SKM-1 treated with dmso at 0.1 percent for 144 hours (cell line): ENCODE results near the gene NUBPL.
"Not testable (repeated sequence)": the region's sequence is repeated elsewhere in the genome, so short reads cannot be mapped to it uniquely, and the experiment has no call there.

Source experiments
- DNase-seq: peaks from one replicate; lab custom pipeline; 2025; ENCODE audit not compliant: unreplicated experiment; lab: John Stamatoyannopoulos, UW

Gene NUBPL

DNA sequence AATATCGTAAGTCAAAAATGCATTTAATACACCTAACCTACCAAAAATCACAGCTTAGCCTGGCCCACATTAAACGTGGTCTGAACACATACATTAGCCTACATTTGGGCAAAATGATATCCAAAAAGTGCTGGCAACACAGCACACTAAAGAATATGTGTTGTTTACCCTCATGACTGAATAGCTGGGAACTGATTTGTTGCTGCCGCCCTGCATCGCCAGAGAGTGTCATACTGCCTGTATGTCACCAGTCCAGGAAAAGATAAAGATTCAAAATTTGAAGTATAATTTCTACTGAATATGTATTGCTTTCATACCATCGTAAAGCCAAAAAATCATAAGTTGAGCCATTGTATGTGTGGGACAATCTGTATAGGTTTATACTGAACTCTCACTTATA is 157.8 kb downstream of the NUBPL start:
- no peak for DNase-seq

DNA sequence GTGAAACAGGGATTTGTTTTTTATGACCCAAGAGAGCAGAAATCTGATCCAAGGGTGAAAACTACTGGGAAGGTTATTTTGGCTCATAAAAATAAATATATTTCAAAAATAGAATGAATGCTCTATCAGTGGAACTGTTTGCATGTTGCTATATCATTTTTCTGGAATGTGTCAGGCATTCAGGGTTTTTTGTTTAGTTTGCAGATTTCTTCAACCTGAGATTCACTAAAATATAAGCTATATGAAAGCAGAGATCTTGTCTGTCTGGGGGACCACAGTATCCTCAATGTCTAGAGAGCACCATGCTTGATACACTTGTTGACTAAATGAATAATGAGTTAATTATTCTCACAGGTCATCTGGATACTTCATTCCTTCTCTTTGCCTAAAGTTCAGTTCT is 165.1 kb downstream of the NUBPL start:
- no peak for DNase-seq

DNA sequence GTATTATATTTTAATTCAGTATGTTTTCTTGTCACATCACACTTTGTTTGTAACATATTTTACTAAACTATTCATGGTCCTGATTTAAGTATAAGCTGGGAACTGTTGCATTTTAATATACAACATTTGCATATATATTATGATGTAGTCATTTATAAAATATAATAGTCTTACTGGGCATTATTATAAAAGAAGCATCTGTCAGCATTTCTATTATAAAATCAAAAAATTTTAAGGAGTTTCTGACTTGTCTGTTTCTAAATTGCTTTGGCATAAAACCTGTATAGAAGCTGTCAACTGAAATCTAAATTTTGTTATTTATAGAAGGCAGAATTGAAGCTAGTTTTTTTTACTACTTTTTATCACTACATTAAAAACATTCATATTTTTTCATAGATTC is 166.6 kb downstream of the NUBPL start:
- DNase-seq, result no peak

DNA sequence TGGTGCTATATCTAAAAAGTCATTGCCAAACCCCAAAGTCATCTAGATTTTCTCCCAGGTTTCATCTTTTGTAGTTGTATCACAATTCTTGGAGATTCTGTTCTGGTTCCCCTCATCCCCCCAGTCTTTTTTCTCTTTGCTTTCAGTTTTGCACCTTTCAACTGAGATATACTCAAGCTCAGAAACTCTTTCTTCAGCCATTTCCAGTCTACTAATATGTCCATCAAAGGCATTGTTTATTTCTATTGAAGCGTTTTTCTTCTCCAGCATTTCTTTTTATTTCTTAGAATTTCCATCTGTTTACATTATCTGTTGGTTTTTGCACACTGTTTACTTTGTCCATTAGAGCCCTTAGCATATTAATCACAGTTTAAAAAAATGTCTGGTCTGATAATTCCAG is 179.5 kb downstream of the NUBPL start:
- no peak for DNase-seq

DNA sequence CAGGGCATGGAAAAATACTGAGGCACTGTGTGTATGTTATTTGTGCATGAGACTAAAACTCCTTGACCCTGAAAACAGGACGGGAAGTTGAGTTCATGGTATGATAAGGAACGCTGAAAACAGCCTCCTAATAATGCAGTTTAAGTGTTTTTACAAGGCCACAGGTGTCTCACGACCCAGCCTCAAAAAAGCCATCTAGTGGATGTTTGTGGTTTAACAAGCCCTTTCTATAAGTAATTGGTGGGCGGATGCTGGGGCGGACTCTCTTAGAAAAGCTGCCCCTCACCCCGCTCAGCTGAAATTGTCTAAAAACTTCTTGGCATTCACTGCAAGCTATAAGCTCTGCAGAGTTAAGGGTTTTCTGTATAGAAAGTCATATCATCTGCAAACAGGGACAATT is 184.5 kb downstream of the NUBPL start:
- no peak for DNase-seq

DNA sequence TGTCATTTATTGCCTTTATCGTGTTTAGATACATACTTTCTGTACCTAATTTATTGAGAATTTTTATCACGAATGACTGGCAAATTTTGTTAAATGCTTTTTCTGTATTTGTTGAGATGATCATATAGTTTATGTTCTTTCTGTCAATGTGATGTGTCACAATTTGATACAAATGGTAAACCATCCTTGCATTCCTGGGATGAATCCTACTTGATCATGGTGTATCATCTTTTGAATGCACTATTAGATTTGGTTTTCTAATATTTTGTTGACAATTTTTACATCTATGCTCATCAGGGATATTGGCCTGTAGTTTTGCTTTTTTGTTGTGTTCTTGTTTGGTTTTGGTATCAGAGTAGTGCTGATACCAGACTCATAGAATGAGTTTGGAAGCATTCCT is 185.1 kb downstream of the NUBPL start:
- DNase-seq, result no peak

DNA sequence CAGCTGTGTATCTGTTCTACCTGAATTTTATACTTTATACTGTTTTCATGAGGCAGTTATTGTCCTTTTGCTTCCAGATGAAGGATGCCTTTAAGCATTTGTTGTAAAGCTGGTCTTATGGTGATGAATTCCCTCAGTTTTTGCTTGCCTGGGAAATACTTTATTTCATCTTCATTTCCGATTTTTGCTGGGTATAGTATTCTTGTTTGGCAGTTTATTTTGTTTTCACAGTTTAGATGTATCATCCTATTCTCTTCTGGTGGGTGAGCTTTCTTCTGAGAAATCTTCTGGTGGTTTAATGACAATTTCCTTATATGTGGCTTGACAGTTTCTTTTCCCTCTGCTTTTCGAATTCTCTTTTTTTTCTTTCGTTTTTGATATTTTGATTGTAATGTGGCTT is 188.1 kb downstream of the NUBPL start:
- DNase-seq, result no peak

DNA sequence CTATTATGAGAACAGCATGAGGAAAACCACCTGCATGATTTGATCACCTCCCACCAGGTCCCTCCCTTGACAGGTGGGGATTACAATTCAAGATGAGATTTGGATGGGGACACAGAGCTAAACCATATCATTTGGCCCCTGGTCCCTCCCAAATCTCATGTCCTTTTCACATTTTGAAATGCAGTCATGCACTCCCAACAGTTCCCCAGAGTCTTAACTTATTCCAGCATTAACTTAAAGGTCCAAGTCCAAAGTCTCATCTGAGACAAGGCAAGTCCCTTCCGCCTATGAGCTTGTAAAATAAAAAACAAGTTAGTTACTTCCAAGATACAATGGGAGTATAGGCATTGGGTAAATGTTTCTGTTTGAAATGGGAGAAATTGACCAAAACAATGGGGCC is 189.8 kb downstream of the NUBPL start:
- not testable (repeated sequence) for DNase-seq

DNA sequence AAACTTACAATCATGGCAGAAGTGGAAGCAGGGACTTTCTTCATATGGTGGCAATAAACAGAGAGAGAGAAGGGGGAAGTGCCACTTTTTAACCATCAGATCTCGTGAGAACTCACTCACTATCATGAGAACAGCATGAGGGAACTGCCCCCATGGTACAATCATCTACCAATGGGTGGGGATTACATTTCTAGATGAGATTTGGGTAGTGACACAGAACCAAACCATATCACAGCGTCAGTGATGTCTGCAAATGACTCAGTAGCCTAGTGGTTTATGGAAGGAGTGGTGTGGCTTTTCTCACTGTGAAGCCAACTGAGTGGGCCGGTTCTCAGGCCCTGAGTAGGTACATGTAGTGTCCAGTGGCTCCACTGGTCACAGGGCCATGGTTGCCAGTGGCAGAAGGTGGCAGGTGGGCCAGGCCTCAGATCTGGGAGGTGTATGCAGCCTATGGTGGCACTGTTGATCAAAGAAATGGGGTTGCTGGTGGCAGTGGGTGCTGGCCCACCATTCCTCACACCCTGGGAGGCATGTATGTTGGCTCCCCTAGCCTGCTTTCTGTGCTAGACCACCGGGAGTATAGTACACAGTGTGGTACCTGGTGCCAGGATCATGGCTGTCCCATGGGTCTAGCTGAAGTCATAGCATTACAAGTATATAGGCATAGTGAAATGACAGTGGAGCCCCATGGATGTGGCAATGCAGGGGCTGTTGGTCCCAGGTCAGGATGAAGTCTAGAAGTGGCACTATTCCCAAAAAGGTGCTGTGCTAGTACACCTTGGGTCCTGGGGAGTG is 191.9 kb downstream of the NUBPL start:
- DNase-seq, result no peak

DNA sequence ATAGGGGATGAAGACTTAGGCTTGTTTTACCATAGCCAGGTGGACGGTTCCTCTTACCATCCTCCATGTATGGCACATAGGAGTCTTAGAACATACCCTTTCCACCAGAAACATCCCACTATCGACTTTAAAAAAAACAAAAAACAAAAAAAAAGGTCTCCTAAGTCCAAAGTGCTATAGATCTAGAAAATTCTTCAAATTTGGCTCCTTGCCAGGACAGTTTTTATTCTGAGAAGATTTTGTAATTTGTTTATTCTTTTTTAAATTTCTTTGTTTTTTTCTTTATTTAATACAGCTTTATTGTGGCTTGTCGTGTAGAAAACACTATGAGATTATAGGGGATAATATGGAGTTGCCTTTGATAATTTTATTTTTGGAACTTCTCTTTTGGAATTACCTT is 197.7 kb downstream of the NUBPL start:
- no peak for DNase-seq

DNA sequence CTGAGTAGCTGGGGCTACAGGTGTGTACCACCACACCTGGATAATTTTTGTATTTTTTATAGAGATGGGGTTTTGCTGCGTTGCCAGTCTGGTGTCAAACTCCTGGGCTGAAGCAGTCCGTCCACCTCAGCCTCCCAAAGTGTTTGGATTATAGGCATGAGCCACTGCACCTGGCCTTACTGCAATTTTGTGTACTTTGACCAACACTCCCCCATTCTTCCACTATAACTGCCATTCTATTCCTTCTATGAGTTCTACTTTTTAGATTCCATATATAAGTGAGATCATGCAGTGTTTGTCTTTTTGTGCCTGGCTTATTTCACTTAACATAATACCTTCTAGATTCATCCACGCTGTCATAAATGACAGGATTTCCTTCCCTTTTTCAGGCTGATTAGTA is 199.1 kb downstream of the NUBPL start:
- no peak for DNase-seq

DNA sequence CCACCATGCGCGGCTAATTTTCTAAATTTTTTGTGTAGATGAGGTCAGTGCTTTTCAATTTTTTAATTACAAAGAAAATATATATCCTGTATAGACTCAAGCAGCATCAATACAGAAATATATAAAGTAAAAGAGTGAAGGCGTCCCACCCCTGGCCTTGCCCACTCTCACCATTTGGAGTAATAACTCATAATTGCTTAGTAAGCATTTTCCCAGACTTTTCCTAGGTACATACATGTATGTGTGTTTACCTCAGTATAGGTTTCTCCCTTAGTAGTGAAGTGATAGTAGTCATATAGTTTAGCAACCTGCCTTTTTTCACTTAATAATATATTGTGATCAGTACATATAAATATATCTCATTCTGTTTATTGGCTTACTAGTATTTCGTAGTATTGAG is 200.1 kb downstream of the NUBPL start:
- DNase-seq, result no peak

DNA sequence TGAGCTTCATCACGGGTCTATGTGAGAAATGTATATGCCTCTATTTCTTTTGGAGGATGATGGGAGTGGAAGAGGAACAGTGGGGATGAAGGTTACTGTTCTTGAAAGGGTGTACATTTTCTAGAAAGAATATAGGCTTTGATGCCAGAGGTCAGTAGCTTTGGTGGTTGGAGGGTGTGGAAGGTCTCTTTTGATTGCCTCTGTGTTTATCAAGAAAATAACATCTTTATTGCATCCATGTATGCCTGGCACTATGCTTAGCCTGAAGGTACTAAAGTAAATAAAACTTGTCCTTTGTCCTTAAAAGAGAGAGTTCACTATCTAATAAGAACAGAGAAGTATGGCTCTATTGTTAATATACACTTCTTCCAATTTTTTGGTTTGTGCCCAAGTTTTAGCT is 201.8 kb downstream of the NUBPL start:
- DNase-seq, result no peak

DNA sequence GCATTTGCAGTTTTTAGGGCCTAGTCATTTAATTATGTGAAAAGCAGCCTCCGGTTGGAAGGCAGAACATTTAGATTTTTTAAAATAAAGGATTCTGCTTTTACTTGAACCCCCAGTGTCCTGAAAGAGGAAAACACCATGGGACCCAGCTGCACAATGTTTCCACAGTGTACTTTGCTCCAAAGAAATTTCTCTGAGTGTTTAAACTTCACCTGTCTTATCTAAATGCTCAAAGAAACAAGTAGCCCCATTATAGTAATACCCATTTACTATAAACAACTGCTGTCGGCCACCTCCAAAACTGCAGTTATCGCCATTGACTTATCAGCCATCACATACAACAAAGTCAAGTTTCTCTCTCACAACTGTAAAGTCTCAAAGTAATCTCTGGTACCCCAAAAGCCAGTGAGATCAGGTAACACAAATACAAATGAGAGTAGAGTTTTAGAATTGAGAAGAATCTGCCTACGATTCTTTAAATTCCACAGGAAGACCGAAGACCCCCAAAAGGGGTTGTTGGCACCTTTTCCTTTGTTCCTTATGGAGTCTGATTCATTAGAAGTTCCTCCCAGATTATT is 205.2 kb downstream of the NUBPL start:
- DNase-seq, result no peak

DNA sequence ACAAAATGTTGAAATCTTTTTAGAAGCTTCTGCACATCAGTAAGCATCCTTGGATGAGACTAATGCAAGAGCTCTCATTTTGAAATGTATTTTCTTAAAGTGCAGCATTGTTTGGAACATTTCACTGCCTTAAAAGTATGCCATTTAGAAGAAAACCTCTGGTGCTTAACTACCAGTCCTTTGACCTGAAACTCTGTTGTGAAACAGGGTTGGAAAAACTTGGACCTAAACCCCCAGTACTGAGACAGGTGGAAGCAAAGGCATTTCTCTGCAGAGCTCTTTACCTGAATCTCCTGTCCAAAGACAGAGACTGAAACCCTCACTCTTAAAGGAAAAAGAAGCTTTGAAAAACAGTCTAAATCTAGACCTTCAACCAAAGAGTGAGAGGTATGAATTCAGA is 207.2 kb downstream of the NUBPL start:
- DNase-seq, result no peak

DNA sequence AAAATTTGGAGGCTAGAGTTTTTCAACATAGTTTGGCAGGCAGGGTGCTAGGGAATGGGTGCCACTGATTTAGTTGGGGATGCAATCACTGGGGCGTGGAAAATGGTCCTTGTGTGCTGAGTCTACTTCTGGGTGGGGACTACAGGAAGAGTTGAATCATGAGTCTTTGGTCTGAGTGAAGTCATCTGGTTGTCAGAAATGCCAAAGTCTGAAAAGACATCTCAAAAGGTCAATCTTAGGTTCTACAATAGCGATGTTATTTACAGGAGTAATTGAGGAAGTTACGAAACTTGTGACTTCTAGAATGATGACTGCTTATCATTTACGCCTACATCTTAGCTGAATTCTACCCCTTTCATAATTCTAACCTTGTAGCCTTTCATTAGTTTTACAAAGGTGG is 209.1 kb downstream of the NUBPL start:
- no peak for DNase-seq

DNA sequence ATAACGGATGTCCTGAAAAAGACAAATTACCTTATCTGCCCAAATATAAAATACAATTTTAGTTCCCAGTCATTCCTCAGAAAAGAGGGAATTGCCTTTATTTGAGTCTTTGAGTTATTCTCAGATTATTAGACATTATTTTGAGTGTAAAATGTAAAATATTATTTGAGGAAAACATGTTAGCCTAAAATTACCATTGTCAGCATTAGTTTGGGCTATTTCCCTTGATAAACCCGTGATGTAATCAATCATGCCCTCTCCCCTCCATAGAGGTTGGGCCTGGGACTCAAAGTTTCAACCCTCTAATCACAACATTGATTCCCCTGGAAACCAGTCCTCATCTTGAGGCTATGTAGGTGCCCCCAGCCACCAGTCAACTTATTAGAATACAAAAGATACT is 213.4 kb downstream of the NUBPL start:
- no peak for DNase-seq

DNA sequence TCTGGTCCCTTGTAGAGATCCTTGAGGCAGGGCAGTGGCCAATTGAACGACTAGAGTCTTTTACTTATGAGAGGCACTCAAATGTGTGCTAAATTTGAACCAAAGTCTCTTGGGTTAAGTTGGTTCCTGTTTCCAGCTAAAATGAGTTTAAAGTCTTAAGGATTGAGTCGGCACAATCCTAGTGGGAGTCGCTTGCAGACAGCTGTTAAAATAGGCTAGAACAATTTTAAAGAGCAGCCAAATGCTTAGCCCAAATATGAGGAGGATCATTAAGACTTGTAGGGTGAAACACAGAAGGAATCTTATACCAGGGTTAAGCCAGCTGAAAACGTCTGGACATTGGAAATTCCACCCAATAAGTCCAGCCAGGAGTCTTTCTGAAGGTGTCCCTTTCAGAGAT is 216.1 kb downstream of the NUBPL start:
- DNase-seq, result no peak

DNA sequence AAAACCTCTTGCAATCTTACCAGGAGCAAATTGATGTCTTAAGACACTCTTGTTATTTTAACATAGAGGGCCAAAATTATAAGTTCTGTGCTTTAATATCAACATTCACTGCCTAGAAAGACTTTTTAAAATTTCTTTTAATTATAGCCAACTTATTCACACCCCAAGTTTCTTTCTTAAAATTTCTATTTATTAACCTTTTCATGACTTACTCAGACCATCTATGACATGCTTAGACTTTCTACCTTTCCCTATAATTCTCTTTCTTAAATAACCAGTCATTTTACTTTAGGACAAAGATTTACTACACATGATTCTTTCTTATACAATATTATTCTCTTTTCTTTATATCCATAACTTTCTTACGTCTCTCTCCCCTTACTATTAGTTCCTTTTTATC is 220.4 kb downstream of the NUBPL start:
- DNase-seq, result no peak

DNA sequence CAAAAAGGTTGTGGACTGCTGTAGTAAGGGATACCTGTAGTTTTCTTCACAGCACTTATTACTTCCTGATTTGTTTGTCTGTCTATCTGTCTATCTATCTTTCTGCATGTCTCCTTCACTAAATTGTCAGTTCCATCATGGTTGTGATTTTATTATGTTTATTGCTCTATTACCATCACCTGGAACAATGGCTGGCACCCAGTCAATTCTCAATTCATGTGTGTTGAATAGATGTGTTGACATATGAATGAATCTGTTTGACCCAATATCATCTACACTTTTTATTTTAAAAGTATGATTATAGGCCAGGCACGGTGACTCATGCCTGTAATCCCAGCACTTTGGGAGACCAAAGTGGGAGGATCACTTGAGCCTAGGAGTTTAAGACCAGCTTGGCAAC is 224.4 kb downstream of the NUBPL start:
- DNase-seq, result no peak

DNA sequence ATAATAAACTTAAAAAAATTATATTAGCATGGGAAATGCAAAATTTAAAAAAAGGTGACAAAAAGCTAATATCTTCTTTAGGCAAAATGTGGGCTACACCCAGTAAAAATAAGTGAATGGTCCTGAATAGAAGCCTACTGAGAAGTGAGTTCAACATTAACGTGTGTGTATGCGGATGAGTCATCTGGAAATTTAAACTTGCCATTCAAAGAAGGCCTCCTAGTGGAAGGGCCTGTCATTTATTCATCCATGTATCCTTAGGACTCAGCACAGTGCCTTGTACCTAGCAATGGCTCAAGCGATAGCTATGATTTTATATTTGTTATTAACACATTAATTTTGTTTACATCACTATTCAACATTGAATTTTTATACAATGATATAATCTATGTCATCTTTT is 226.2 kb downstream of the NUBPL start:
- DNase-seq, result no peak

DNA sequence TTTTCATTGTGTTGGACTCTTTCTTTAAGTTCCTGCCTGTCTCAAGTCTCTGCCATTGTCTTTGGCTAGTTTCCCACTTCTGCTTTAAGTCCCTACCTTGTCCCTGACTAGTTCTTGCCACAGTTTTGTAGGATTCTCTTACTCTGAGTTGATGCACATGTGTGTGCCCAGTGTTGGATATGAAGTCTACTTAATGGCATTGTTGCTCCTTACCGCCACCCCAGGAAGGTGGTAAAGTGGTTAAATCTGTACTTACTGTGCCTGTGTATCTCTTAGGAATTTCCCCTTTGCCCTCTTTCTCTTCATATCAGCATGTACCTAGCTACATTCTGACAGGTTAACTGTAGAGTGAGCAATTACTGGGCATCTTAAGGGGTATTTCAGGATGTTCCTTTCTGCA is 227.1 kb downstream of the NUBPL start:
- DNase-seq, result no peak

DNA sequence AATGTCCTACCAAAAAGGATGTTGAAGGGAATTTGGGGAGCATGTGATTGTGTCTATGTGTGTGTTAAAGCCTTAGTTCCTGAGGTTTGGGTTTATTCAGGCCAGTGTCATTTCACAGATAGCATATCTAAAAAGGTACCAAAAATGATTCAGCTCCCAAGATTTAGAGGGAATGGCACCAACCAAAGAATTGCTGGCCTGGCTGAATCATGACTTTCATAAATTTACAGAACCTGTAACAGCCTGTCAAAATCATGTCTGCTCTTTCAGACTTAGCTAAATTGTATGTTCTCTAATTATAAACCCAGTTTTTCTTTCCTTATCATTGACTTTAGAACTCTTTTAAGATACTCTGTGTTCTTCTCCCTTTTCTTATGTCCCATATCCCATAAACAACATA is 231.5 kb downstream of the NUBPL start:
- DNase-seq, result no peak
